Measurements from ENCODE around the gene CREB3. TPM values are rescaled to one million over a fixed set of nuclear protein-coding genes. Genes with fewer than 3 reads are reported as not detected.
A peak's percentile ranks its signal among the peaks of the same experiment; 100 is the strongest.

The CREB3 gene
- total RNA-seq, 1 experiment from 2014 or later = 22.4 TPM

DNA sequence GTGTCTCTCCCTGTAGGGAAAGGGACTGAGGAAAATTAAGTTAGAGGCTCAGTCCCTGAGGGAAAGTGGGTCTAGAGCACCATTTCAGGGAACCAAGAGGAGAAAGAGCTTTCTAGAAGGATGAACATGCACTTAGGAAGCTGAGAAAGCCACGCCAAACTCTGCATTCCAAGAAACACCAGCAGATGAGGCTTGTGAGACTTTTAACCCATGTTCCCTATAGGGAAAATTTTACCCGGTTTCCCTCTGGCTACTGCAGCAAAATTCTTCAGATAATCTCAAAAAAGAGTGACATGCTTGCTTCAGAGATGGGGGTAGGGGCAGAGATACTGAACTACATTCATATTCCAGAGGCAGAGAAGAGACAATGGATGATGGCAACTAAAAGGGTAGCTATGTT lies 9.0 kb upstream of the CREB3 start:
- DNase-seq (ENCODE audit: extremely low read depth, low read depth) = no peak

GRCh38 chr9:35723908-35724307 lies 8.6 kb upstream of the CREB3 start:
- DNase-seq (ENCODE audit: extremely low read depth, low read depth) = no peak

DNA sequence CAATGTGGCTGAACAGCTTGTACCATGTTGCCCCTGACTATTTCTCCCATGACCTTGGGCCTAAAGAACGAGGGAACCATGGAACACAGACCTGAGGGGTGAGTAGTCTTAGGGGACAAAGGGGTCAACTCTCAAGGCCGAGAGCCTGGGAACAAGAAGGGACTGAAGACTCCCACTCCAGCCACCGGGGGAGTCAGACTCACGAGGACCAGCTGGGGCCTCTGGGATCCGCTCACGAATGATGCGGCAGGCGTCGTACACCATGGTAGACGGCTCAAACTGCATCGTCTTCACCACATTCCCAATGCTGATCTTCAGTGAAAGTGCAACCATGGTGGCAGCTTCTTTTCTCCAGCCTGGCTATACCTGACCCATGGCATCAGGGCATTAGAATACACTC lies 7.1 kb upstream of the CREB3 start:
- no peak for DNase-seq (ENCODE audit: extremely low read depth, low read depth)

DNA sequence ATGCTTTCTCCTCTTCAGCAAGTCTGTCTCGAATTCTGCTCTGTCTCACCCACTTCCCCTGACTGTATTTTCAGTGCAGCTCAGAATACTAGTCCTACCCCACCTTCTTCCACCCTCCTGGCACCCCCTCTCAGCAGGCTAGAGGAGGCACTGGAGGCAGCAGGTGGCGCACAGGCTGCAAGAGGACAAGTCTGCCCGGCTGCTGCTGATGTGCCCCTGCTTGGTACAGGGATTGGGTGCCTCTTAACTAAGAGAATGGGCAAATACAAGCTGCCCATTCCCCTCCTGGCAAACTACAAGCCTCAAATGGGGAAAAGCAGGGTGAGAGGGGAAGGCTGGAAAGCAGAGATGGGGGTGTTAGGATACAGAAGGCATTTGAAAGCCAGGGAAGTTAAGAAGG lies 5.5 kb upstream of the CREB3 start:
- no peak for DNase-seq (ENCODE audit: extremely low read depth, low read depth)

DNA sequence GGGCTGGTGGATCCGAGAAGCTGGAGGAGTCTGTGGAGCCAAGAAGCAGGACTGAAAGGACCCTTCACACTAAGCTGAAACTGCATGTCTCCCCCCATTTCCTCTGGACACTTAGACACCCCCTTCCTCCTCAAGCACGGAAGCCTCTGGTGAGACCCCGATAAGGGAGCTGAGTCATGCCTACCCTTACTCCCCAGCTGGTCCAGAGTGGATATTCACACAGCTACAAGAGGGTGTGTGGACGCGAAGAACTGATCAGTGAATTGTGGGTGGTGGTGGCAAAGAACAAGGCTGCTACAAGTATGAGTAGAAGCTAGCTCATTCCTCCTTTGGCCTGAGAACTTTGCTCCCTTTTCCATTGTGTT lies 4.8 kb upstream of the CREB3 start:
- no peak for DNase-seq (ENCODE audit: extremely low read depth, low read depth)

- no peak for DNase-seq (ENCODE audit: extremely low read depth, low read depth)
Observed at GRCh38 chr9:35728041-35728971, 4.2 kb upstream of the CREB3 start.

DNA sequence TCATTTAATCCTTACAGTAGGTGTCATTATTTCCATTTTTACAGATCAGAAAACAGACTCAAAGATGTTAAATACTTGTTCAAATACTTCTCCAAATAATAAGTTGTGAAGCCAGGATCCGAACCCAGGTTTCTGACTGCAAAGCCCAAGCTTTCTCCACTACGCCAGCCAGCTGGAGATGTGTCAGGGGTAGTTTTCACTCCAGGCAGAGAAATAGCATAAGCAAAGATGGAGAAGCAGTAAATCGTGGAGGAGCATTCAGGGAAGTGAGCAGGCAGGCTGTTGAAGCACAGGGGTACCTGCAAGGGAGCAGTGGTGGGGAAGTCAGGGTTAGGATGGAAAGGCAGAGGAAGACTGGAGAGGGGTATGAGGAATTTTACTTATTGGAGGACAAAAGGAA lies 3.4 kb upstream of the CREB3 start:
- DNase-seq (ENCODE audit: extremely low read depth, low read depth) = no peak

DNA sequence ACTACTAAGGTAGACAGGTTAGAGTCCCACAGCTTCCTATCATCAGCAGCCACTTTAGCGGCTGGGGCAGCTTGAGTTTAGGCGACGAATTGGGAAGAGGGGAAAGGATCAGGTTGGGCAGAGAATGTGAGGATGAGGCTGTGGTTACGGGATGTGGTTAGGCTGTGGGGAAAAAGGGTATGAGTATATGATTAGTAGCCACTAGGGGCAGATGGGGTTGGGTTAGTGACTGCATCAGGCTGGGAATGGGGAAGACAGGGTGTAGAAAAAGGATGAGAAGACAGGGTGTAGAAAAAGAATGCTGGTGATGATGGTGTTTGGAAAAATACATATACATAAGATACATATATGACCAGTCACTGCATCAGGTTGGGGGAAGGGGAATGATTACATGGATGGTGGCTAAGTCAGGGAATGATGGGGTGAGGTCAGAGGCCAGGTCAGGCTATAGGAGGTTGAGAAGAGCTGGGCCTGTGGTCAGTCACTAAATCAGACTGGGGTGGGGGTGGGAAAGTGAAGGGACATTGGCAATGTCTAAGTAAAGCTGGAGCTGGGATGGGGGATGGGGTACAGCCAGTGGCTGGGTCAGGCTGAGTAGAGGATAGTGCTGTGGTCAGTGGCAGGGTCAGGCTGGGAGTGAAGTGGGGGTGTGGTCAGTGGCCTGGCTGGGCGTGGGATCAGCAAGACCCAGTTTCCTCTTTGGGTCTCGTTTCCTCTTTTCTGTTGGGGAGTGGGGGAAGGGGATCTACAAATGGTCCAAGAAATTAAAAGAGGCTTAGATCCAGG lies 2.6 kb upstream of the CREB3 start:
- DNase-seq (ENCODE audit: extremely low read depth, low read depth) = peak; percentile 40

GRCh38 chr9:35730486-35730854 lies 2.0 kb upstream of the CREB3 start:
- no peak for DNase-seq (ENCODE audit: extremely low read depth, low read depth)

DNA sequence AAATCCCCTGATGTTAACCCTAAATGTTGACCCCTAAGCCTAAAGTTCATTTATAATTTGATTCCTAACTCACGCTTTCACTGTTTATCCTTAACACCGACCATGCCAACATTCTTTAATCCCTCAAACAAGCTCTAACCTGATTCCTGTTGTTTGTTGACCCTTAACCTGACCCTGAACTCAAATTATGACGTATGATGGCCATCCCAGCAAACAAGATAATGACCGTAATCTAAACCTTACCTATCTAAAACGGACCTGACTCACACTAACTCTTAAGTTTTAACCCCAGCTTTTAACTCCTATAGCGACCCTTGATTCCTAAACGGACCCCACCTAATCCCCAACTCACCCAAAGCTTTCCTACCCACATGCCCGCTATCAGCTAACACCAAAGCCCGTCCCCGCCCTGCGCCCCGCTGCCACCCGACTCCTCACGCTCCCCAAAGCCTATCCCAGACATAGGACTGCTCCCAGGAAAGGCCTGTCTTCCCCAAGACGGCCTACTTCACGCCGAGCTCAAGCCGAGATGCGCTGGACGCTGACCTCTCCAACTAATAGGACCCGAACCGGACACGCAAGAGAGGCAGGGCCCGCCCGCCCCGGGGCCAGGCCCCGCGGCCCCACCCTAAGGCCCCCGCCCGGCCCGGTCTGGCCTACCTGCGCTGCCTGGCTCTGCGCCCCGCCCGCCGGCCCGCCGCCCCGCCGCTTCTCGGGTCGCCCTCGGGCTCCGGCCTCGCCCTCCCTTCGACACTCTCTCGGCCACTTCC lies 866 bp upstream of the CREB3 start:
- no peak for DNase-seq (ENCODE audit: extremely low read depth, low read depth)

DNA sequence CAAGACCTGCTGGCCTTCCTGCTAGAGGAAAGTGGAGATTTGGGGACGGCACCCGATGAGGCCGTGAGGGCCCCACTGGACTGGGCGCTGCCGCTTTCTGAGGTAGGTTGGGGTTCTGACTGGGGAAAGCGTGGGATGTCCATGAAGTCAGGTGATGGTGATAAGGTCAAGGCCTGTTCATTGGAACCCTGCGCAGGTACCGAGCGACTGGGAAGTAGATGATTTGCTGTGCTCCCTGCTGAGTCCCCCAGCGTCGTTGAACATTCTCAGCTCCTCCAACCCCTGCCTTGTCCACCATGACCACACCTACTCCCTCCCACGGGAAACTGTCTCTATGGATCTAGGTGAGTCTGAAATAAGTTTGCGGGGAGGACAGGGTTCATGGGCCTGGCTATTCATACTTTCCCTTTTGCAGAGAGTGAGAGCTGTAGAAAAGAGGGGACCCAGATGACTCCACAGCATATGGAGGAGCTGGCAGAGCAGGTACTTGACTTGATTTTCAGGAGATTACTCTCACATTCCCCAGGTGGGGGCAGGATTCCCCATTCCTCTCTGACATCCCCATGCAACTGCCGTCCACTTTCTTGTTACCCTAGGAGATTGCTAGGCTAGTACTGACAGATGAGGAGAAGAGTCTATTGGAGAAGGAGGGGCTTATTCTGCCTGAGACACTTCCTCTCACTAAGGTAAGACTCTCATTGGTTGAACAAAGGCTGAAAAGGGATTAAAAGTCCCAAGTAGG lies 505 bp downstream of the CREB3 start:
- DNase-seq (ENCODE audit: extremely low read depth, low read depth) = no peak

DNA sequence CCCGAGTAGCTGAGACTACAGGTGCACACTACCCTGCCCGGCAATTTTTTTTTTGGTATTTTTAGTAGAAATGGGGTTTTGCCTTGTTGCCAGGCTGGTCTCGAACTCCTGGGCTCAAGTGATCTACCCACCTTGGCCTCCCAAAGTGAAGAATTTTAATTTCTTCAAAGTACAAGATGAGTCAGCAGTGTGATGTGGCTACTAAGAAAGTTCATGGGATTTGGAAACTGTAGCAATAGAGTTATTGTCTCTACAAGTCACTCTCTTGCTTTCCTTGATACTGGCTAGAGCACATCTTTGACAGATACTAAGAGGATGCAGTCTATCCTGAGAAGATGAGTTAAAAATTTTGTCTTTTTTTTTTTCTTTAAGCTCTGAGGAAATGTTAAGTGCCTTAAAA lies 1.6 kb downstream of the CREB3 start:
- DNase-seq (ENCODE audit: extremely low read depth, low read depth) = no peak

- peak; percentile 74 for DNase-seq (ENCODE audit: extremely low read depth, low read depth)
Observed at GRCh38 chr9:35736201-35736633, 3.8 kb downstream of the CREB3 start.

DNA sequence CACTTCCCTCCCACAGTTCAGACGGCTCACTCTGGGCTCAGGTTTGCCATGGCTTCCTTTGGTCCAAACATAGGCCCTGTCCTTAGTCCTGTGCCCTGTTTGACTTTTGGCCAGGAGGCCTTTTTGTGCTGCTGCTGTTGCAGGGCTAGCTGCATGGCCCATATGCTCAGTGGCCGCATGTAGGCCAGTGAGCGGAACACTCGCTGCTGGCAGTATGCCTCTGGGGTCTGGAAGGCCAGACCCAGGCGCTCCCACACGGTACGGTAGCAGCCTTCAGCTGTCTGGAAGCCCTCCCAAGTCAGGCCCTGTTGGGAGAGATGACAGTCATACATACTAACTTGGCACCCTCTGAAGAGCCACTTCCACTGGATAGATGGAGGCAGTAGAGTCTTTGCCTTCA lies 4.7 kb downstream of the CREB3 start:
- no peak for DNase-seq (ENCODE audit: extremely low read depth, low read depth)

GRCh38 chr9:35738186-35738585 lies 5.7 kb downstream of the CREB3 start:
- no peak for DNase-seq (ENCODE audit: extremely low read depth, low read depth)

- DNase-seq (ENCODE audit: extremely low read depth, low read depth) = no peak
Observed at GRCh38 chr9:35738924-35739323, 6.5 kb downstream of the CREB3 start.

GRCh38 chr9:35740243-35740642 lies 7.8 kb downstream of the CREB3 start:
- DNase-seq (ENCODE audit: extremely low read depth, low read depth) = no peak

DNA sequence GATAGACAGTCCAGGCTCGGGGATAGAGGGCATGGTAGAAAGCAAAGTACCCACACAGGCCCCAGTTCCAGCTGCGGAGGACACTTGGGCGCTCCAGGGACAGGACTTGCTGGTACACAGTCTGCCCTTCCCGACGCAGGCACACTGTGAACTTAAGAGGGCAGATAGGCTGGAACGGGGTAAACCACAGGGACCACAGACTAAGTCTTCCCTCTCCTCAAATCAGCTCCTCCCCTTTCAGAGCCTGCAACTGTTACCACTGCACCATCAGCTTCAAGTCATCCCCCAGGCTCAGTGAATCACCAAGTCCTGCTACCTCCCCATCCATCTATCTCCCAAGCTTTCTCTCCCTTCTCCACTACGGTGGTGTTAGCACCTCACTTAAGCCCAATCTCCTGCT lies 9.3 kb downstream of the CREB3 start:
- DNase-seq (ENCODE audit: extremely low read depth, low read depth) = no peak

- DNase-seq (ENCODE audit: extremely low read depth, low read depth) = no peak
Observed at GRCh38 chr9:35743452-35743851, 11.0 kb downstream of the CREB3 start.

DNA sequence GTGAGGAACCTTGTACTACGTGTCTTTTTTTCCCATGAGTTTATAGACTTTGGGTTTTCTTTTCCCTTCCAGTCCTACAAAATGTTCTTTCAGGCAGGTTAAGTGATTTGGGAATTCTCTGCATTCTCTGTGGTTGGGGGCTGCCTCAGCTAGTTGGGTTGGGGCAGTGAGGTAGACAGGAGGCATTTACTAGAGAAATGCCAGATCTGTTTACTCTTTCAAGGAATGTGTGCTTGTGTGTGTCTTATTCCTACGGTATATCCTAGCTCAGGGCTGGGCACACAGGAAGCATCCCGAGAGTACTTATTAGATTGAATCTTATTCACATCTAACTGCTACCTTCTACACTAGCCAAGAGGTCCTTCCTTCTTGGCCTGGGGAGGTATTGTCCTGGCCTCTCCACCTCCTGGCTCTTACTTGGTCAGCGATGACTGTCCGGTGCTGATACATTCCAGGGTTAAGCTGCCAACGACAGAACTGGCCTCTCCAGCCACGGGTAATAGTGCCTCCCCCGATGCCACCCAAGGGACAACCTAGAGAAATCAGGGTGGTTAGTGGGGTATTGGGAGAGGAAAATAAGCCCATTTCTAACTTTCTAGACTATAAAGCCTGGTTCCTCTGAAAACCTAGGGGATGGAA lies 11.5 kb downstream of the CREB3 start:
- DNase-seq (ENCODE audit: extremely low read depth, low read depth) = no peak
